ENCODE data around the gene GPR78.

Gene GPR78

DNA sequence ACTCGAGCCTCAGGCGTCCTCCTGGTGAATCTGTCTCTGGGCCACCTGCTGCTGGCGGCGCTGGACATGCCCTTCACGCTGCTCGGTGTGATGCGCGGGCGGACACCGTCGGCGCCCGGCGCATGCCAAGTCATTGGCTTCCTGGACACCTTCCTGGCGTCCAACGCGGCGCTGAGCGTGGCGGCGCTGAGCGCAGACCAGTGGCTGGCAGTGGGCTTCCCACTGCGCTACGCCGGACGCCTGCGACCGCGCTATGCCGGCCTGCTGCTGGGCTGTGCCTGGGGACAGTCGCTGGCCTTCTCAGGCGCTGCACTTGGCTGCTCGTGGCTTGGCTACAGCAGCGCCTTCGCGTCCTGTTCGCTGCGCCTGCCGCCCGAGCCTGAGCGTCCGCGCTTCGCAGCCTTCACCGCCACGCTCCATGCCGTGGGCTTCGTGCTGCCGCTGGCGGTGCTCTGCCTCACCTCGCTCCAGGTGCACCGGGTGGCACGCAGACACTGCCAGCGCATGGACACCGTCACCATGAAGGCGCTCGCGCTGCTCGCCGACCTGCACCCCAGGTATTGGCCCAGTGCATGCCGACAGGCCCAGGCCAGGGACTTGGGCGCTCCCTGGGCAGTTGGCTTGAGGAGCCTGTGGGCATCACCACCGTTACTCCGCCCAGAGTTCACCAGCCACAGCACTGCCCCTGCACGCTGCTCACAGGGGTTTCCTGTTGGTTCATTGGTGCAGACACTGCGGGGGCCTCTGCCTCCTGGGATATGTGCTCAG, 1.1 kb downstream of the GPR78 start:
- no peak overlapping the region for H3K9ac ChIP-seq (ENCODE audit: low read length)
- no peaks in the 10 kb centered on the region for H3K9me3 ChIP-seq (ENCODE audit: insufficient read depth, low read length)
- H3K27ac ChIP-seq (ENCODE audit: low read length) = no peak overlapping the region
- H3K4me3 ChIP-seq (ENCODE audit: low read length) = no peak overlapping the region
- no peaks in the 10 kb centered on the region for H3K79me2 ChIP-seq (ENCODE audit: low read length)
- H2AFZ ChIP-seq (ENCODE audit: low read depth, low read length) = no peak overlapping the region
- H3K4me2 ChIP-seq (ENCODE audit: low read length) = no peak overlapping the region
- no peaks in the 10 kb centered on the region for H3K36me3 ChIP-seq (replicated peaks; ENCODE audit: low read depth, low read length)
- H4K20me1 ChIP-seq (ENCODE audit: insufficient read depth, low read length) = no peaks in the 10 kb centered on the region
- TF ChIP-seq EZH2phosphoT487 (IDR thresholded peaks at IDR 0.05; ENCODE audit: low read depth) = no peak
- TF ChIP-seq, protein P1, sequence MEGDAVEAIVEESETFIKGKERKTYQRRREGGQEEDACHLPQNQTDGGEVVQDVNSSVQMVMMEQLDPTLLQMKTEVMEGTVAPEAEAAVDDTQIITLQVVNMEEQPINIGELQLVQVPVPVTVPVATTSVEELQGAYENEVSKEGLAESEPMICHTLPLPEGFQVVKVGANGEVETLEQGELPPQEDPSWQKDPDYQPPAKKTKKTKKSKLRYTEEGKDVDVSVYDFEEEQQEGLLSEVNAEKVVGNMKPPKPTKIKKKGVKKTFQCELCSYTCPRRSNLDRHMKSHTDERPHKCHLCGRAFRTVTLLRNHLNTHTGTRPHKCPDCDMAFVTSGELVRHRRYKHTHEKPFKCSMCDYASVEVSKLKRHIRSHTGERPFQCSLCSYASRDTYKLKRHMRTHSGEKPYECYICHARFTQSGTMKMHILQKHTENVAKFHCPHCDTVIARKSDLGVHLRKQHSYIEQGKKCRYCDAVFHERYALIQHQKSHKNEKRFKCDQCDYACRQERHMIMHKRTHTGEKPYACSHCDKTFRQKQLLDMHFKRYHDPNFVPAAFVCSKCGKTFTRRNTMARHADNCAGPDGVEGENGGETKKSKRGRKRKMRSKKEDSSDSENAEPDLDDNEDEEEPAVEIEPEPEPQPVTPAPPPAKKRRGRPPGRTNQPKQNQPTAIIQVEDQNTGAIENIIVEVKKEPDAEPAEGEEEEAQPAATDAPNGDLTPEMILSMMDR (IDR thresholded peaks at IDR 0.05; ENCODE audit: low read depth, low read length) = no peak
- H3K4me1 ChIP-seq (ENCODE audit: low read length) = no peaks in the 10 kb centered on the region
- peaks cover 5% of the 10 kb centered on the region; the same call in 1 of the 2 replicates for H3K27me3 ChIP-seq (ENCODE audit: low read depth, low read length)

DNA sequence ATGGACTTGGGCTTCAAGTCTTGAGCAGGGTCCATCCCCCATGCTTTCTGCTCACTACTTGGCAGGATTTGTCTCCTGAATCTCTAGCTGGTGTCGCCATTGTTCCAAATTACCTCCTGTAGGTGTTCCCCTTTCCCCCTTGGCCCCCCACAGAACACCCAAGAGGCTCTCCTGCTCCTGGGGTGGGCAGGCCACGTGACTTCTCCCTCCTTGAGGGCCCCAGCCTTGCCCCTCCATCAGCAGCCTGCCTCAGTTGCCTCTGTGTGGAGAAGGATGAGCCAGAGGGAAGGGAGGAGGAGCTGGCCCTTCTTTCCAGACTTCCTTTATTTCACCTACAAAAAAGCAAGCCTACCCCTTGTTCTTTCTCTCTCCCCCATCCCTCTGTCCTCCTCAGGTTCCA, 1.8 kb downstream of the GPR78 start:
- Histone ChIP-seq H3K36me3 (replicated peaks; ENCODE audit: low read depth, low read length) (no peaks in the 10 kb centered on the region), H3K9me3 (ENCODE audit: insufficient read depth, low read length) (no peaks in the 10 kb centered on the region), H3K79me2 (ENCODE audit: low read length) (no peaks in the 10 kb centered on the region), H3K4me3 (ENCODE audit: low read length) (no peak overlapping the region), H3K9ac (ENCODE audit: low read length) (no peak overlapping the region), H2AFZ (ENCODE audit: low read depth, low read length) (no peak overlapping the region), H4K20me1 (ENCODE audit: insufficient read depth, low read length) (no peaks in the 10 kb centered on the region), H3K27me3 (ENCODE audit: low read depth, low read length) (peaks cover 4% of the 10 kb centered on the region; the same call in 1 of the 2 replicates), H3K4me2 (ENCODE audit: low read length) (no peak overlapping the region), H3K27ac (ENCODE audit: low read length) (no peak overlapping the region), H3K4me1 (ENCODE audit: low read length) (no peaks in the 10 kb centered on the region)
- TF ChIP-seq EZH2phosphoT487 (IDR thresholded peaks at IDR 0.05; ENCODE audit: low read depth) = no peak
- TF ChIP-seq, protein P1 (IDR thresholded peaks at IDR 0.05; ENCODE audit: low read depth, low read length) = no peak

DNA sequence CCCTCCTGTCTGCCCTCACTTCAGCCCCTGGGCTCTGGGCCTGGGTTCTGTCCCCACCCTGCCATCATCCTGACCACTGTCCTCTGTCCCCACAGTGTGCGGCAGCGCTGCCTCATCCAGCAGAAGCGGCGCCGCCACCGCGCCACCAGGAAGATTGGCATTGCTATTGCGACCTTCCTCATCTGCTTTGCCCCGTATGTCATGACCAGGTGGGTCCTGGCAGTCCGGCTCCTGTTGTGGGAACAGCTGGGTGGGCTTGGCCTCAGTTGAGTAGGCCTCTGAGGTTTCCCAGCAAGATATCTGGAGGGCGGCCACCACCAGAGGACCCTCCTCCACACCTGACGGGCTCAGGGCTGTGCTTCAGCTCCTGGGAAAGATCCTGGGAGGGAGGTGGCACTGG, 2.2 kb downstream of the GPR78 start:
- H3K27me3 ChIP-seq (ENCODE audit: low read depth, low read length) = peaks cover under 1% of the 10 kb centered on the region; the same call in 1 of the 2 replicates
- no peak overlapping the region for H3K27ac ChIP-seq (ENCODE audit: low read length)
- H3K4me3 ChIP-seq (ENCODE audit: low read length) = no peak overlapping the region
- H2AFZ ChIP-seq (ENCODE audit: low read depth, low read length) = no peak overlapping the region
- no peaks in the 10 kb centered on the region for H3K4me1 ChIP-seq (ENCODE audit: low read length)
- no peaks in the 10 kb centered on the region for H3K9me3 ChIP-seq (ENCODE audit: insufficient read depth, low read length)
- no peaks in the 10 kb centered on the region for H3K79me2 ChIP-seq (ENCODE audit: low read length)
- no peak overlapping the region for H3K9ac ChIP-seq (ENCODE audit: low read length)
- no peak for TF ChIP-seq EZH2phosphoT487 (IDR thresholded peaks at IDR 0.05; ENCODE audit: low read depth)
- TF ChIP-seq, protein P1 (IDR thresholded peaks at IDR 0.05; ENCODE audit: low read depth, low read length) = no peak
- no peaks in the 10 kb centered on the region for H4K20me1 ChIP-seq (ENCODE audit: insufficient read depth, low read length)
- H3K4me2 ChIP-seq (ENCODE audit: low read length) = no peak overlapping the region
- H3K36me3 ChIP-seq (replicated peaks; ENCODE audit: low read depth, low read length) = no peaks in the 10 kb centered on the region

DNA sequence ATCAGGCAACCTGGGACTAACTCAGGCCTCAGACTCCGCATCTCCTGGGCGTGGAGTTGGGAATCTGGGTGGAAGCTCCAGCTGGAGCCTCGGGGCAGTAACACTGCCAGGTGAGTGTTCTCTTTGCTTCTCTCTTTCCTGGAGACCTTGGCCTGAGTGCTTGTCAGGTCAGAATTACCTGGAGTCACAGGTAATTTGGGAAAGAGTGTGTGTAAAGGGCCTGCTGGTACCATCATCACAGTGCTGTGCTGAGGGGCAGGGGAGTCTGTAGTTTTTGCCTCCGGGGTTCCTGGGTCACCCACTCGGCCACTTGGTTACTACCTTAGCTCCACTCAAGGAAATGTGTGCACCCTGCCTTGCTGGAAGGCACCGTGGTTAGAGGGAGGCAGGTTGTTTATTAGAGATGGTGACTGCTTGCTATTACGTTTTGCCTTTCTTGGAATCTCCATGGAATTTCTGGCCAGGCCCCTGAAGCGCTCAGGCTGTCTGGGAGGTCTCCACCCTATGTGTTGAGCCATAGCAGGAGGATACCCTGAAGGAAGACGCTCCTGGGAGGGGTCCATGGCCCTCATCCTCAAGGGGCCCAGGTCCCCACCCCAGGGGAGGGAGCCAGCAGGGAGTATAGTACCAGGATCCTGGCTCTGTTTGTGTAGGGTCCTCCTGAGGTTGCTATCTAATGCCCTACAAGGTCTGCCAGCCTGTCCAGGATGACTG, 2.9 kb downstream of the GPR78 start:
- Histone ChIP-seq H3K4me1 (ENCODE audit: low read length) (no peaks in the 10 kb centered on the region), H3K36me3 (replicated peaks; ENCODE audit: low read depth, low read length) (no peaks in the 10 kb centered on the region), H3K79me2 (ENCODE audit: low read length) (no peaks in the 10 kb centered on the region), H3K27ac (ENCODE audit: low read length) (no peak overlapping the region), H4K20me1 (ENCODE audit: insufficient read depth, low read length) (no peaks in the 10 kb centered on the region), H3K9ac (ENCODE audit: low read length) (no peak overlapping the region), H3K4me2 (ENCODE audit: low read length) (no peak overlapping the region), H2AFZ (ENCODE audit: low read depth, low read length) (no peak overlapping the region), H3K27me3 (ENCODE audit: low read depth, low read length) (no peaks in the 10 kb centered on the region), H3K4me3 (ENCODE audit: low read length) (no peak overlapping the region), H3K9me3 (ENCODE audit: insufficient read depth, low read length) (no peaks in the 10 kb centered on the region)
- TF ChIP-seq, protein P1 (IDR thresholded peaks at IDR 0.05; ENCODE audit: low read depth, low read length) = no peak
- no peak for TF ChIP-seq EZH2phosphoT487 (IDR thresholded peaks at IDR 0.05; ENCODE audit: low read depth)
